Nephron (organoid): Measurements from ENCODE around the gene YWHAG.
"Not testable (repeated sequence)": the region's sequence is repeated elsewhere in the genome, so short reads cannot be mapped to it uniquely, and the experiment has no call there.

Experiments used
- H3K27ac Mint-ChIP-seq, 3 experiments: 2 replicates each; pipeline ENCODE4 v1.8.0; 2020; ENCODE audit warnings: mixed read lengths in 3 of 3, mild to moderate bottlenecking in 2 of 3, moderate library complexity in 1 of 3
- H3K27me3 Mint-ChIP-seq: 2 replicates; pipeline ENCODE4 v1.8.0; 2021; ENCODE audit warnings: low read depth, mild to moderate bottlenecking, moderate library complexity, mixed read lengths
- H3K36me3 Mint-ChIP-seq: 2 replicates; pipeline ENCODE4 v1.8.0; 2020; ENCODE audit warnings: low read depth, mixed read lengths
- H3K4me1 Mint-ChIP-seq: 2 replicates; pipeline ENCODE4 v1.8.0; 2020; ENCODE audit warnings: mixed read lengths
- H3K4me3 Mint-ChIP-seq, 3 experiments: 2 replicates each; pipeline ENCODE4 v1.8.0; 2020; ENCODE audit warnings: mild to moderate bottlenecking in 3 of 3, mixed read lengths in 3 of 3, moderate library complexity in 2 of 3
- H3K9me3 Mint-ChIP-seq: 2 replicates; pipeline ENCODE4 v1.8.0; 2020; ENCODE audit warnings: mixed read lengths
- CTCF ChIP-seq, 3 experiments: fragments of 200-600 bp; sonication (generic); IDR thresholded peaks; one replicate each; pipeline ENCODE4 v1.5.0; 2021; ENCODE audit warnings: antibody characterized with exemption in 3 of 3; ENCODE audit not compliant: unreplicated experiment in 3 of 3

The YWHAG gene

GRCh38 chr7:76400248-76400647 lies 41.5 kb upstream of the YWHAG start:
- Mint-ChIP-seq H3K36me3 (no peaks in the 10 kb centered on the region), H3K27ac (no peak overlapping the region), H3K9me3 (no peaks in the 10 kb centered on the region), H3K4me3 (no peak overlapping the region), H3K27me3 (peaks cover 15% of the 10 kb centered on the region), H3K4me1 (peaks cover 13% of the 10 kb centered on the region)
- TF ChIP-seq CTCF (IDR thresholded peaks at IDR 0.05; ENCODE audit: unreplicated experiment in 3 of 3) = no peak

GRCh38 chr7:76397409-76398183 lies 38.8 kb upstream of the YWHAG start:
- no peak for TF ChIP-seq CTCF (IDR thresholded peaks at IDR 0.05; ENCODE audit: unreplicated experiment in 3 of 3)
- Mint-ChIP-seq H3K27ac (peak overlapping the region in 1 of 3 experiments; percentile 38), H3K36me3 (no peaks in the 10 kb centered on the region), H3K4me3 (peak overlapping the region in 2 of 3 experiments; percentile 4 to 44), H3K9me3 (no peaks in the 10 kb centered on the region), H3K27me3 (peaks cover 12% of the 10 kb centered on the region), H3K4me1 (peaks cover 18% of the 10 kb centered on the region)

- TF ChIP-seq CTCF (IDR thresholded peaks at IDR 0.05; ENCODE audit: unreplicated experiment in 3 of 3) = no peak
- Mint-ChIP-seq H3K27me3 (peaks cover 12% of the 10 kb centered on the region), H3K27ac (no peak overlapping the region), H3K9me3 (no peaks in the 10 kb centered on the region), H3K4me3 (no peak overlapping the region), H3K4me1 (peaks cover 18% of the 10 kb centered on the region), H3K36me3 (no peaks in the 10 kb centered on the region)
Measured at GRCh38 chr7:76396864-76397263, 38.1 kb upstream of the YWHAG start.

- Mint-ChIP-seq H3K4me1 (peaks cover 18% of the 10 kb centered on the region), H3K36me3 (no peaks in the 10 kb centered on the region), H3K27ac (peak overlapping the region in 2 of 3 experiments; percentile 32 to 60), H3K9me3 (no peaks in the 10 kb centered on the region), H3K4me3 (peak overlapping the region in 2 of 3 experiments; percentile 60 to 69), H3K27me3 (peaks cover 6% of the 10 kb centered on the region)
- TF ChIP-seq CTCF (IDR thresholded peaks at IDR 0.05; ENCODE audit: unreplicated experiment in 3 of 3) = no peak
Measured at GRCh38 chr7:76395965-76396726, 37.4 kb upstream of the YWHAG start.

GRCh38 chr7:76395605-76395964 lies 36.8 kb upstream of the YWHAG start:
- H3K4me3 Mint-ChIP-seq = peak overlapping the region; percentile 17 to 57 (median 39)
- H3K9me3 Mint-ChIP-seq, H3K27me3 Mint-ChIP-seq, H3K36me3 Mint-ChIP-seq: not testable (repeated sequence)
- H3K4me1 Mint-ChIP-seq = peaks cover 18% of the 10 kb centered on the region
- peak overlapping the region in 1 of 3 experiments; percentile 22 for H3K27ac Mint-ChIP-seq

GRCh38 chr7:76394957-76395356 lies 36.2 kb upstream of the YWHAG start:
- H3K27ac Mint-ChIP-seq = peak overlapping the region in 1 of 3 experiments; percentile 22
- peaks cover 6% of the 10 kb centered on the region for H3K27me3 Mint-ChIP-seq
- H3K4me3 Mint-ChIP-seq = peak overlapping the region; percentile 39 to 75 (median 55)
- peaks cover 18% of the 10 kb centered on the region for H3K4me1 Mint-ChIP-seq
- TF ChIP-seq CTCF (IDR thresholded peaks at IDR 0.05; ENCODE audit: unreplicated experiment in 3 of 3) = no peak
- no peaks in the 10 kb centered on the region for H3K36me3 Mint-ChIP-seq
- H3K9me3 Mint-ChIP-seq = no peaks in the 10 kb centered on the region
